Esophagus muscularis mucosa (tissue), 4 donors: ENCODE results near the gene RPH3AL. TPM values are rescaled to one million over a fixed set of nuclear protein-coding genes. Genes with fewer than 3 reads are reported as not detected.

Experiments used
- DNase-seq: peaks from one replicate; pipeline ENCODE4 v3.0.0-alpha.2; 2017; ENCODE audit errors: extremely low spot score
- H3K27ac ChIP-seq, 4 donors: fragments of 200-600 bp; sonication (generic); replicated peaks in 1 of 4; 1 replicate in 3 of 4; 2 replicates in 1 of 4; pipeline ENCODE4 v1.5.1; 2016 to 2019; ENCODE audit warnings: mild to moderate bottlenecking in 1 of 4
- H3K27me3 ChIP-seq, 4 donors: fragments of 200-600 bp; sonication (generic); one replicate each; pipeline versions ENCODE4 v1.5.1 to v1.6.0; 2016 to 2019
- H3K36me3 ChIP-seq, 4 donors: fragments of 200-600 bp; sonication (generic); one replicate each; pipeline ENCODE4 v1.5.1; 2016 to 2019
- H3K4me1 ChIP-seq, 4 donors: fragments of 200-600 bp; sonication (generic); one replicate each; pipeline ENCODE4 v1.5.1; 2016 to 2019
- H3K4me3 ChIP-seq, 4 donors: fragments of 200-600 bp; sonication (generic); 1 replicate in 2 of 4; 2 replicates in 2 of 4; pipeline ENCODE4 v1.5.1; 2016 to 2019; ENCODE audit warnings: mild to moderate bottlenecking in 4 of 4, moderate library complexity in 1 of 4
- H3K9me3 ChIP-seq, 4 donors: fragments of 200-600 bp; sonication (generic); 1 replicate in 3 of 4; 2 replicates in 1 of 4; pipeline ENCODE4 v1.5.1; 2016 to 2019
- EP300 ChIP-seq: sonication (generic); formaldehyde crosslinking; IDR thresholded peaks from one replicate; pipeline ENCODE4 v1.6.1; 2017; ENCODE audit warnings: antibody characterized with exemption
- POLR2A ChIP-seq: fragments of 450-650 bp; IDR thresholded peaks from one replicate; pipeline ENCODE4 v1.6.1; 2017; ENCODE audit warnings: antibody characterized with exemption, moderate library complexity, mild to moderate bottlenecking, low read depth
- POLR2AphosphoS5 ChIP-seq, 2 donors: sonication (generic); formaldehyde crosslinking; IDR thresholded peaks; one replicate each; pipeline ENCODE4 v1.6.1; 2017; ENCODE audit warnings: antibody characterized with exemption in 2 of 2
- WGBS: methylation state at CpG from one replicate; pipeline ENCODE4 v1.1.5; 2018; 5-methylcytosine and 5-hydroxymethylcytosine counted together
- intact Hi-C: fragments of 100-400 bp; cut with DNase I; formaldehyde crosslinking; loops from one replicate; pipeline ENCODE4 v1.15.1; 2023
- total RNA-seq, 4 donors: library from RNA; depleted of rRNA; stranded (reverse); fragments of >200 nt; gene quantifications; one replicate each; pipeline versions ENCODE4 v1.1.0 to v1.2.1, GENCODE V29; 2016
- TF ChIP-seq, protein P1 (sequence below), 3 experiments: fragments of 200-600 bp in 2 of 3; fragments of 450-650 bp in 1 of 3; sonication (generic) in 2 of 3; IDR thresholded peaks; one replicate each; pipeline ENCODE4 v1.5.1; 2017 to 2019; ENCODE audit warnings: antibody characterized with exemption in 3 of 3, mild to moderate bottlenecking in 2 of 3, moderate library complexity in 1 of 3

The RPH3AL gene
- total RNA-seq, 4 donors from 2014 or later: 8.7 to 21.0 (median 14.8) TPM

DNA sequence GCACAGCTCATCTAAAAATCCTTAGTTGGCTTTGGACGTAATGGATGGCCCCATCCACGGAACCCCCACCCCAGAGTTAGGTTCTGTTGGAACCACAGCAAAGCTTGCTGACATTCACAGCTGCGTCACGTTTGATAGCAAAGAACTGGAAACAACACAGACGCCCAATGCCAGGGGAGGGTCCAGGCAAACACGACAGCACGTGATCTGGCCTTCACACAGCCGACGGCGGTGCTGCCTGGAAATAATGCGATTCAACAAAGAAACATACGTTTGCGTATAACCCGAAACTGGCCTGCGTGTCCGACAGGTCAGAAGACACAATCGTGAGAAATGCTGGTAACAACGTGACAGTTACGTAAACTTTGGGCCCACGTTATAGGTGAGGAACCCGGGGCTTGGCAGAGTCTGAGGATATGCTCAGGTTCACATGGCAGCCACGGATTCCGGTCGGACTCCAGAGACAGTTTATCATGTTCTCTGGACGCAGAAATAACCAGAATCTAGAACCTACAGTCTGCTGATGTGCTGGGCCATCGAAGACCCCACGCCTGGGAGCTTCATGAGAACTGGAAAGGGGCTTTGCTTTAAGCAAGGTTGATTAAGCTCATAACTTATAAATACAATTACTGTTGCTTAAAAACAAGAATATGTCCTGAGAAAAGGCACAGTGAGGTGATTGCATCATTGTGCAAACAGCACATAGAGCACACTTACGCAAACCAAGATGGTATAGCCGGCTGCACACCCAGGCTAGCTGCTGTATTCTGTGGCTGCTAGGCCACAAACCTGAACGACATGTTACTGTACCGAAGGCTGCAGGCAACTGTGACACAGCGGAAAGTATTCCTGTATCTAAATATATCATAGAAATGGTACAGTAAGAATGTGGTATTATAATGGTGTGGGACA is 70.4 kb downstream of the RPH3AL start:
- H3K4me3 ChIP-seq: no peak overlapping the region

DNA sequence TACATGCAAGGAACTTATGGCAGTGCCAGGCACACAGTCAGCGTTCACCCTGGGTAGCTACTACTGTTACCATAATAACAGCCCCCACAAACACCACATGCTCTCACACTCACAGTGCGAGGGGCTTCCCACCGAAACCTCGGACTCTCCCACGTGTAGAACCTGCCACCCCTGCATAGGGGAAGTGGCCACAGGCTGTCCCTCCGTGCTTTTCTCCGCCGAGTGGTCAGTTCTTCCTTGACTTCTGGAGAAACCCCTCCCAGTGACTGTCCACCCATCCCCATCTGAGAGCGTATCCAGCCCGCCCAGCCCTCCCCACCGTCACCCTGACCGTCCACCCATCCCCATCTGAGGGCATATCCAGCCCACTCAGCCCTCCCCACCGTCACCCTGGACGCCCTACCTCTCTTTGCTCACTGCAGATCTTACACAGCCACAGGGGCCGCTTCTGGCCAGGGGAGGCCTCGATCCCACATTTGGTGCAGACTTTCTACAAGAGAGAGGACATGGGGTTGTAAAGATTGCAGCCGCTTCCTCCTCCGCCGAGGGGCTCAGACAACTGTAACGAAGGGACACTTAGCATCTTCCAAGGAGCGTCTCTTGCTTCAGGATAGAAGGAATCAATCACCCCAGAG is 71.1 kb downstream of the RPH3AL start:
- H3K36me3 ChIP-seq: peaks cover 0 to 5% (median 0%) of the 10 kb centered on the region in 4 donors
- no peak overlapping the region for H3K4me3 ChIP-seq
- TF ChIP-seq EP300: no peak
- TF ChIP-seq POLR2A: no peak
- TF ChIP-seq POLR2AphosphoS5 (IDR thresholded peaks at IDR 0.05): no peak
- TF ChIP-seq, protein P1, sequence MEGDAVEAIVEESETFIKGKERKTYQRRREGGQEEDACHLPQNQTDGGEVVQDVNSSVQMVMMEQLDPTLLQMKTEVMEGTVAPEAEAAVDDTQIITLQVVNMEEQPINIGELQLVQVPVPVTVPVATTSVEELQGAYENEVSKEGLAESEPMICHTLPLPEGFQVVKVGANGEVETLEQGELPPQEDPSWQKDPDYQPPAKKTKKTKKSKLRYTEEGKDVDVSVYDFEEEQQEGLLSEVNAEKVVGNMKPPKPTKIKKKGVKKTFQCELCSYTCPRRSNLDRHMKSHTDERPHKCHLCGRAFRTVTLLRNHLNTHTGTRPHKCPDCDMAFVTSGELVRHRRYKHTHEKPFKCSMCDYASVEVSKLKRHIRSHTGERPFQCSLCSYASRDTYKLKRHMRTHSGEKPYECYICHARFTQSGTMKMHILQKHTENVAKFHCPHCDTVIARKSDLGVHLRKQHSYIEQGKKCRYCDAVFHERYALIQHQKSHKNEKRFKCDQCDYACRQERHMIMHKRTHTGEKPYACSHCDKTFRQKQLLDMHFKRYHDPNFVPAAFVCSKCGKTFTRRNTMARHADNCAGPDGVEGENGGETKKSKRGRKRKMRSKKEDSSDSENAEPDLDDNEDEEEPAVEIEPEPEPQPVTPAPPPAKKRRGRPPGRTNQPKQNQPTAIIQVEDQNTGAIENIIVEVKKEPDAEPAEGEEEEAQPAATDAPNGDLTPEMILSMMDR (IDR thresholded peaks at IDR 0.05): no peak
- H3K27ac ChIP-seq: no peak overlapping the region
- H3K9me3 ChIP-seq: peaks cover 0 to 4% (median 0%) of the 10 kb centered on the region in 4 donors
- peaks cover 0 to 10% (median 0%) of the 10 kb centered on the region in 4 donors for H3K27me3 ChIP-seq
- 89% methylated on average over 21 of the region's 21 CpGs for WGBS
- H3K4me1 ChIP-seq: no peaks in the 10 kb centered on the region
- no peak for DNase-seq
- intact Hi-C loops: no loop called here

More for the DNA sequence above, 70.4 kb downstream of the RPH3AL start:
- no peaks in the 10 kb centered on the region for H3K4me1 ChIP-seq
- intact Hi-C loops: no loop called here
- 82% methylated on average over 32 of the region's 32 CpGs for WGBS
- DNase-seq: no peak
- peaks cover 0 to 10% (median 0%) of the 10 kb centered on the region in 4 donors for H3K27me3 ChIP-seq
- H3K36me3 ChIP-seq: peaks cover 0 to 5% (median 0%) of the 10 kb centered on the region in 4 donors
- H3K9me3 ChIP-seq: peaks cover 0 to 4% (median 0%) of the 10 kb centered on the region in 4 donors
- no peak for TF ChIP-seq POLR2A
- no peak overlapping the region for H3K27ac ChIP-seq

DNA sequence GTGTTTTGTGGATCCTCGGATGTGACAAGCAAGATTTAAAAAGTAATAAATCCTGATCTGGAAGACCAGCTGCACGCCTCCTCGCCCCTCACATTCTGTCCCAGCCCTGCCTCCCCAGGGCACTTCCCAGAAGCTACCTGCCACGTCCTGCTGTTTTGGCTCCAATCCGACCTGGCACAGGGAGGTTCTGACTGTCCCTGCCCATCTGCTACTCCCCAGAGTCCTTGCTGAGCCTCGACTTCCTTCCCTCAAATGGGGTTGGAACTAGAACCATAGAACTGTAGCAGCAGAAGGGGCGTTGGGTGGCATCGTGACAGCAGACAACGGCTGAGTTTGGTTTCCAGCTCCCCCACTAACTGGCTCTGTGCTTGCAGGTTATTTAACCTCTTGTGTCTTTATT is 71.7 kb downstream of the RPH3AL start:
- peaks cover 0 to 5% (median 0%) of the 10 kb centered on the region in 4 donors for H3K36me3 ChIP-seq
- intact Hi-C loops: no loop called here
- DNase-seq: no peak
- H3K4me3 ChIP-seq: no peak overlapping the region
- H3K9me3 ChIP-seq: peaks cover 0 to 4% (median 0%) of the 10 kb centered on the region in 4 donors
- peaks cover 0 to 10% (median 0%) of the 10 kb centered on the region in 4 donors for H3K27me3 ChIP-seq
- H3K4me1 ChIP-seq: no peaks in the 10 kb centered on the region
- WGBS: 76% methylated on average over 9 of the region's 9 CpGs
- no peak overlapping the region for H3K27ac ChIP-seq
- TF ChIP-seq POLR2A (no peak), EP300 (no peak), POLR2AphosphoS5 (IDR thresholded peaks at IDR 0.05) (no peak)
- TF ChIP-seq, protein P1 (IDR thresholded peaks at IDR 0.05): no peak

DNA sequence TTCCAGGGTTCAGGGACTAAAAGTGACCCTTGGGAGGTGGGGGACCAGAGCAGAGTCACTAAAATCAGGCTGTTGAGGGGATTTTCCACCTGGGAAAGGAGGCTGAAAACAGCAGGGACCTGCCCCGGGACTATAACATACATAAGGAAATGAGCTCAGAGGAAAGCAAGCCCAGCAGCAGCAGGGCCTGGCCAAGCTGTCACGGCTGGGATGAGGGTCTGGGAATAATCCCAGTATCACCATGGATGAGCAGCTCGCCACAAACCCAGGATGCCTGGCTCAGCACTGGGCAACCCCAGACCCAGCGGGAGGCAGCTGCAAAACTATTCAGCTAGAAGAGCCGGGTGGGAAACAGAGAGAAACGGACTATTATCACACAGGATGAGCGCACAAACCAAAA is 72.4 kb downstream of the RPH3AL start:
- peak overlapping the region; percentile 11 to 48 (median 36) for H3K27ac ChIP-seq
- no peak for DNase-seq

More for the DNA sequence above, 72.4 kb downstream of the RPH3AL start:
- intact Hi-C loops: no loop called here
- Histone ChIP-seq H3K4me1 (no peaks in the 10 kb centered on the region), H3K27me3 (peaks cover 0 to 10% (median 0%) of the 10 kb centered on the region in 4 donors), H3K4me3 (no peak overlapping the region), H3K9me3 (peaks cover 0 to 4% (median 0%) of the 10 kb centered on the region in 4 donors), H3K36me3 (peaks cover 0 to 5% (median 0%) of the 10 kb centered on the region in 4 donors)
- 85% methylated on average over 7 of the region's 7 CpGs for WGBS
- TF ChIP-seq, protein P1 (IDR thresholded peaks at IDR 0.05): no peak
